Measurements from ENCODE around the gene SGMS2. TPM values are rescaled to one million over a fixed set of nuclear protein-coding genes. Genes with fewer than 3 reads are reported as not detected.

The SGMS2 gene
- total and polyA plus RNA-seq, 9 of the 15 experiments (the other 6 are each of a cell fraction or from before 2014, with no cell fraction given), result 0.07 to 0.25 (median 0.11) TPM; not detected in 5

- CTCF ChIA-PET (ENCODE audit: low intra/inter-chr PET ratio), result no interaction called here
- TF ChIP-seq LEF1 (IDR thresholded peaks at IDR 0.05) (no peak), TBL1XR1 (IDR thresholded peaks at IDR 0.05; ENCODE audit: low read length in 2 of 2) (no peak), MLLT1 (IDR thresholded peaks at IDR 0.05) (no peak), NRF1 (conservative IDR thresholded peaks at IDR 0.05 in 1 of 2, IDR thresholded peaks at IDR 0.05 in 1 of 2) (no peak), THAP7 (CRISPR knock-in tag; IDR thresholded peaks at IDR 0.05) (no peak), RCOR1 (IDR thresholded peaks at IDR 0.05; ENCODE audit: borderline replicate concordance in 1 of 2, low read depth in 2 of 2, low read length in 2 of 2) (no peak), GABPB1 (CRISPR knock-in tag; IDR thresholded peaks at IDR 0.05) (no peak), CREBBP (IDR thresholded peaks at IDR 0.05; ENCODE audit: low read depth, low read length) (no peak), ZNF311 (CRISPR knock-in tag; IDR thresholded peaks at IDR 0.05) (no peak), THRA (IDR thresholded peaks at IDR 0.05) (no peak), ZNF41 (CRISPR knock-in tag; conservative IDR thresholded peaks at IDR 0.05) (no peak), ZNF764 (CRISPR knock-in tag; IDR thresholded peaks at IDR 0.05; ENCODE audit: low read depth) (no peak), FOXK1 (CRISPR knock-in tag; IDR thresholded peaks at IDR 0.05; ENCODE audit: borderline replicate concordance) (no peak), ATF6 (CRISPR knock-in tag; IDR thresholded peaks at IDR 0.05) (no peak), ZNF12 (CRISPR knock-in tag; IDR thresholded peaks at IDR 0.05) (no peak), ZNF778 (CRISPR knock-in tag; IDR thresholded peaks at IDR 0.05) (no peak), CSDE1 (IDR thresholded peaks at IDR 0.05) (no peak)
Measured at GRCh38 chr4:107916623-107917022, 91.9 kb downstream of the SGMS2 start.

More at GRCh38 chr4:107916623-107917022, 91.9 kb downstream of the SGMS2 start:
- Histone ChIP-seq H3K9me3 (replicated peaks; ENCODE audit: control insufficient read depth, insufficient read depth, low read depth, low read length) (no peaks in the 10 kb centered on the region), H3K4me2 (ENCODE audit: insufficient read depth, low read length) (no peak overlapping the region), H3K4me3 (no peak overlapping the region), H4K20me1 (replicated peaks; ENCODE audit: control insufficient read depth, insufficient read depth, low read length) (no peaks in the 10 kb centered on the region), H3K79me2 (ENCODE audit: control insufficient read depth, insufficient read depth, low read length) (no peaks in the 10 kb centered on the region), H3K9ac (ENCODE audit: insufficient read depth in 1 of 2, low read depth in 2 of 2, low read length in 2 of 2) (no peak overlapping the region), H3K27me3 (ENCODE audit: control insufficient read depth in 2 of 2, insufficient read depth in 2 of 2, low read length in 2 of 2) (no peaks in the 10 kb centered on the region), H3K9me1 (ENCODE audit: control insufficient read depth, insufficient read depth, low read length) (no peaks in the 10 kb centered on the region), H3K4me1 (replicated peaks in 1 of 2; ENCODE audit: control insufficient read depth in 2 of 2, insufficient read depth in 2 of 2, low read length in 2 of 2) (no peaks in the 10 kb centered on the region), H3K27ac (ENCODE audit: extremely low read depth, low read depth, low read length) (no peak overlapping the region), H3K36me3 (ENCODE audit: control insufficient read depth, insufficient read depth, low read length) (no peaks in the 10 kb centered on the region), H2AFZ (ENCODE audit: low read depth, low read length) (no peak overlapping the region)
- in situ Hi-C loops (cut with MboI), result loop anchor here (25.0 kb wide), 1 partner anchor 154 kb away; no protein-coding TSS in a partner anchor
- no TSS peak for BruUV-seq (replicated peaks)
- ATAC-seq (no peak), DNase-seq (ENCODE audit: extremely low read depth in 1 of 4, low spot score in 3 of 4) (no peak), FAIRE-seq (no peak)
- intact Hi-C loops (cut with micrococcal nuclease), result loop anchor here (10.0 kb wide), 1 partner anchor 658 kb away; no protein-coding TSS in a partner anchor
- POLR2A ChIA-PET, result no interaction called here
